IMR-90 (cell line): ENCODE results near the gene MEN1. TPM values are rescaled to one million over a fixed set of nuclear protein-coding genes. Genes with fewer than 3 reads are reported as not detected.

Source experiments
- ATAC-seq: fragments of 200-7000 bp; cut with Tn5 transposase; 2 replicates; pipeline ENCODE4 v1.9.1; 2020; ENCODE audit warnings: low read depth, mild to moderate bottlenecking, moderate library complexity
- BruUV-seq: library from RNA; stranded (reverse); fragments of 400-500 nt; replicated peaks from 2 replicates; lab custom pipeline; 2021; lab: Mats Ljungman, UMichigan
- CTCF ChIA-PET: fragments of 300-600 bp; formaldehyde crosslinking; extraction: SDS; loops from one replicate; lab custom pipeline; 2021; ENCODE audit warnings: antibody characterized with exemption; lab: Yijun Ruan, JAX
- POLR2A ChIA-PET: fragments of 300-600 bp; sonication (Branson Sonifier 250); formaldehyde crosslinking; loops from one replicate; lab custom pipeline; 2022; ENCODE audit warnings: antibody characterized with exemption; ENCODE audit not compliant: unreplicated experiment; lab: Charles Lee
- DNase-seq: peaks from one replicate; pipeline ENCODE4 v3.0.0; 2013
- H2AFZ ChIP-seq: replicated peaks from 2 replicates; pipeline ENCODE3; 2013; ENCODE audit warnings: low read length, mild to moderate bottlenecking; ENCODE audit not compliant: poor library complexity
- H2AK5ac ChIP-seq: 2 replicates; pipeline ENCODE4 v1.6.1; 2013; ENCODE audit warnings: low read depth, low read length, inconsistent platforms
- H2AK9ac ChIP-seq: replicated peaks from 2 replicates; pipeline ENCODE3; 2013; ENCODE audit warnings: mild to moderate bottlenecking, low read depth, low read length, moderate library complexity; ENCODE audit not compliant: poor library complexity
- H2BK120ac ChIP-seq: 2 replicates; pipeline ENCODE4 v1.6.1; 2013; ENCODE audit warnings: low read depth, low read length, inconsistent platforms
- H2BK15ac ChIP-seq: 3 replicates; pipeline ENCODE4 v1.6.1; 2013; ENCODE audit warnings: low read depth, low read length, inconsistent platforms
- H2BK20ac ChIP-seq: 2 replicates; pipeline ENCODE4 v1.6.1; 2013; ENCODE audit warnings: low read depth, mild to moderate bottlenecking, inconsistent platforms, low read length, moderate library complexity
- H2BK5ac ChIP-seq: 2 replicates; pipeline ENCODE4 v1.6.1; 2013; ENCODE audit warnings: mild to moderate bottlenecking, low read depth, low read length, inconsistent platforms; ENCODE audit not compliant: poor library complexity, severe bottlenecking
- H3K14ac ChIP-seq: replicated peaks from 2 replicates; pipeline ENCODE4 v1.6.1; 2013; ENCODE audit warnings: low read depth, low read length, inconsistent platforms
- H3K18ac ChIP-seq: 2 replicates; pipeline ENCODE4 v1.6.1; 2013; ENCODE audit warnings: low read depth, low read length, control low read depth
- H3K23ac ChIP-seq: 2 replicates; pipeline ENCODE4 v1.6.1; 2013; ENCODE audit warnings: low read depth, low read length, inconsistent platforms
- H3K27ac ChIP-seq: 2 replicates; pipeline ENCODE4 v1.5.1; 2013; ENCODE audit warnings: mild to moderate bottlenecking, control low read depth, low read length; ENCODE audit not compliant: insufficient read depth
- H3K27me3 ChIP-seq: 2 replicates; pipeline ENCODE4 v1.6.1; 2013; ENCODE audit warnings: low read length; ENCODE audit not compliant: control insufficient read depth, insufficient read depth
- H3K36me3 ChIP-seq: 2 replicates; pipeline ENCODE4 v1.6.1; 2013; ENCODE audit warnings: low read length, mixed read lengths; ENCODE audit not compliant: control insufficient read depth, insufficient read depth
- H3K4ac ChIP-seq: 2 replicates; pipeline ENCODE4 v1.6.1; 2013; ENCODE audit warnings: low read depth, low read length, inconsistent platforms
- H3K4me1 ChIP-seq: 2 replicates; pipeline ENCODE4 v1.6.1; 2013; ENCODE audit warnings: low read length, mixed read lengths; ENCODE audit not compliant: control insufficient read depth, insufficient read depth
- H3K4me2 ChIP-seq: 2 replicates; pipeline ENCODE4 v1.6.1; 2013; ENCODE audit warnings: low read depth, mild to moderate bottlenecking, control low read depth, low read length, moderate library complexity
- H3K4me3 ChIP-seq: 2 replicates; pipeline ENCODE4 v1.5.1; 2013; ENCODE audit warnings: low read depth, mild to moderate bottlenecking, control low read depth, low read length, moderate library complexity; ENCODE audit not compliant: insufficient read depth
- H3K56ac ChIP-seq: 2 replicates; pipeline ENCODE4 v1.6.1; 2013; ENCODE audit warnings: low read length, inconsistent platforms; ENCODE audit not compliant: insufficient read depth; ENCODE audit errors: extremely low read depth
- H3K79me1 ChIP-seq, 2 experiments: 2 replicates each; pipeline ENCODE4 v1.6.1; 2013; ENCODE audit warnings: low read length in 2 of 2, inconsistent platforms in 1 of 2, low read depth in 1 of 2
- H3K9ac ChIP-seq: 2 replicates; pipeline ENCODE4 v1.6.1; 2013; ENCODE audit warnings: low read depth, low read length, control low read depth
- H3K9me1 ChIP-seq: 2 replicates; pipeline ENCODE4 v1.6.1; 2013; ENCODE audit warnings: low read length, inconsistent platforms; ENCODE audit not compliant: insufficient read depth
- H3K9me3 ChIP-seq: 2 replicates; pipeline ENCODE4 v1.6.1; 2013; ENCODE audit warnings: low read length; ENCODE audit not compliant: control insufficient read depth, insufficient read depth
- H4K20me1 ChIP-seq: 2 replicates; pipeline ENCODE4 v1.6.1; 2013; ENCODE audit warnings: low read length, inconsistent platforms; ENCODE audit not compliant: insufficient read depth
- H4K5ac ChIP-seq: 2 replicates; pipeline ENCODE4 v1.6.1; 2013; ENCODE audit warnings: mild to moderate bottlenecking, low read depth, low read length, control low read depth
- H4K8ac ChIP-seq, 2 experiments: 2 replicates each; pipeline ENCODE4 v1.6.1; 2013; ENCODE audit warnings: low read depth in 2 of 2, low read length in 2 of 2, control low read depth in 1 of 2, inconsistent platforms in 1 of 2
- H4K91ac ChIP-seq: 2 replicates; pipeline ENCODE4 v1.6.1; 2013; ENCODE audit warnings: low read depth, low read length, inconsistent platforms; ENCODE audit not compliant: insufficient read depth
- MXI1 ChIP-seq: IDR thresholded peaks from 2 replicates; pipeline ENCODE4 v1.6.1; 2012; ENCODE audit warnings: low read depth, mild to moderate bottlenecking, low read length, moderate library complexity, borderline replicate concordance
- POLR2A ChIP-seq: IDR thresholded peaks from 2 replicates; pipeline ENCODE4 v1.6.1; 2012; ENCODE audit warnings: mild to moderate bottlenecking, low read depth, low read length
- WGBS, 2 experiments: methylation state at CpG; one replicate each; pipeline versions ENCODE4 v1.1.5 to v1.1.7; 2013; ENCODE audit warnings: missing lambda C conversion rate in 2 of 2; ENCODE audit not compliant: insufficient read length in 1 of 2; ENCODE audit errors: extremely low coverage in 2 of 2; 5-methylcytosine and 5-hydroxymethylcytosine counted together
- dilution Hi-C: fragments of 300-500 bp; cut with HindIII; formaldehyde crosslinking; loops from one replicate; pipeline ENCODE4 v1.14.3; 2018; ENCODE audit warnings: low sequenced_read_pairs; ENCODE audit not compliant: unreplicated experiment
- in situ Hi-C: fragments of 300-500 bp; cut with MboI; formaldehyde crosslinking; loops from 3 replicates; pipeline ENCODE4 v1.14.3; 2019; ENCODE audit warnings: low sequenced_read_pairs, inconsistent platforms, mixed read lengths
- intact Hi-C: fragments of 100-400 bp; cut with micrococcal nuclease; formaldehyde crosslinking; loops from 2 replicates; pipeline ENCODE4 v1.10.0; 2022
- polyA plus RNA-seq, 3 experiments: library from polyadenylated mRNA; depleted of rRNA; stranded (reverse); fragments of >200 nt; gene quantifications; 2 replicates each; pipeline ENCODE4 v1.2.3, GENCODE V29; 2012; ENCODE audit warnings: low replicate concordance in 1 of 3
- total RNA-seq: library from RNA; depleted of rRNA; stranded (reverse); fragments of >200 nt; gene quantifications from 2 replicates; pipeline ENCODE4 v1.2.3, GENCODE V29; 2012

The MEN1 gene
- total and polyA plus RNA-seq, 2 of the 4 experiments (the other 2 are of a cell fraction) = 8.8 to 35.7 TPM

- WGBS, 2 experiments = 74% methylated on average over 8 of the region's 24 CpGs; no CpG with 5 or more reads in 1 of the 2 experiments
- H3K14ac ChIP-seq = no peak within 1 kb of the TSS
- no TSS peak for BruUV-seq
- H4K20me1 ChIP-seq = peaks cover 33% of the 10 kb centered on the region
- no peak within 1 kb of the TSS for H2BK5ac ChIP-seq
- H4K8ac ChIP-seq = no peak within 1 kb of the TSS
- no peak within 1 kb of the TSS for H2BK120ac ChIP-seq
- DNase-seq (no peak), ATAC-seq (peak; percentile 30)
- no peak within 1 kb of the TSS for H2BK20ac ChIP-seq
- TF ChIP-seq MXI1 (no peak), POLR2A (peak; percentile 1; the same call in 1 of the 2 replicates)
- dilution Hi-C loops = no loop called here
- H3K4me3 ChIP-seq = no peak within 1 kb of the TSS
- no peak within 1 kb of the TSS for H2BK15ac ChIP-seq
- H3K4ac ChIP-seq = no peak within 1 kb of the TSS
- H3K9me1 ChIP-seq = peaks cover 14% of the 10 kb centered on the region; the same call in 1 of the 2 replicates
- H4K5ac ChIP-seq = no peak within 1 kb of the TSS
- intact Hi-C loops = no loop called here
- H3K56ac ChIP-seq = no peak within 1 kb of the TSS
- no peak within 1 kb of the TSS for H3K4me2 ChIP-seq
- H3K18ac ChIP-seq = no peak within 1 kb of the TSS
- CTCF ChIA-PET = no interaction called here
- H2AK9ac ChIP-seq = peak within 1 kb of the TSS; percentile 39
- in situ Hi-C loops = no loop called here
- peaks cover 31% of the 10 kb centered on the region for H3K36me3 ChIP-seq
- no peaks in the 10 kb centered on the region for H3K27me3 ChIP-seq
- peaks cover 18% of the 10 kb centered on the region for H3K4me1 ChIP-seq
- no peak within 1 kb of the TSS for H2AK5ac ChIP-seq
- H3K23ac ChIP-seq = no peak within 1 kb of the TSS
- no peak within 1 kb of the TSS for H3K27ac ChIP-seq
- H2AFZ ChIP-seq = peak within 1 kb of the TSS; percentile 54
- no peak within 1 kb of the TSS for H3K9ac ChIP-seq
- POLR2A ChIA-PET = interaction anchor here (0.6 kb wide), 1 partner anchor 744 kb away, joined by 3 read pairs; no protein-coding TSS in a partner anchor
- H3K9me3 ChIP-seq = no peaks in the 10 kb centered on the region
- H4K91ac ChIP-seq = no peak within 1 kb of the TSS
- H3K79me1 ChIP-seq = peaks cover 10 to 33% of the 10 kb centered on the region in 2 experiments; a peak in 3 of 4 replicates
Measured at GRCh38 chr11:64759722-64760719, 50.3 kb downstream of the MEN1 start, which contains the start of gene PYGM. Gene PYGM (minus strand): TSS chr11:64759974. CDS start chr11:64759898, 76 bp downstream.
